DND-41 (cell line): ENCODE data around the gene UNC13D.
A peak's percentile ranks its signal among the peaks of the same experiment; 100 is the strongest.

Experiments used
- ATAC-seq: fragments of 200-7000 bp; cut with Tn5 transposase; 3 replicates; pipeline ENCODE4 v1.9.1; 2021; ENCODE audit warnings: low read depth; ENCODE audit not compliant: insufficient read depth
- DNase-seq: peaks from one replicate; pipeline ENCODE4 v3.0.0-alpha.2; 2020
- H2AFZ ChIP-seq: 2 replicates; pipeline ENCODE4 v1.6.0; 2012; ENCODE audit warnings: low read depth, low read length
- H3K27ac ChIP-seq: 2 replicates; pipeline ENCODE4 v1.5.1; 2012; ENCODE audit warnings: low read length, inconsistent platforms
- H3K27me3 ChIP-seq: fragments of 200-600 bp; sonication (generic); 2 replicates; pipeline ENCODE4 v1.6.0; 2012; ENCODE audit warnings: low read length, mild to moderate bottlenecking, inconsistent platforms; ENCODE audit not compliant: insufficient read depth, poor library complexity
- H3K36me3 ChIP-seq: 2 replicates; pipeline ENCODE4 v1.5.1; 2012; ENCODE audit warnings: low read length, inconsistent platforms; ENCODE audit not compliant: insufficient read depth
- H3K4me1 ChIP-seq: 2 replicates; pipeline ENCODE4 v1.5.1; 2012; ENCODE audit warnings: mild to moderate bottlenecking, low read length; ENCODE audit not compliant: insufficient read depth
- H3K4me2 ChIP-seq: 2 replicates; pipeline ENCODE4 v1.6.0; 2012; ENCODE audit warnings: mild to moderate bottlenecking, moderate library complexity, low read length, inconsistent platforms; ENCODE audit not compliant: insufficient read depth
- H3K4me3 ChIP-seq, 2 experiments: fragments of 200-600 bp in 1 of 2; shearing (Covaris generic) in 1 of 2; 2 replicates each; pipeline ENCODE4 v1.5.1; 2012 to 2016; ENCODE audit warnings: inconsistent platforms in 2 of 2, low read length in 2 of 2, mild to moderate bottlenecking in 2 of 2, low read depth in 1 of 2, moderate library complexity in 1 of 2
- H3K79me2 ChIP-seq: 2 replicates; pipeline ENCODE4 v1.6.0; 2012; ENCODE audit warnings: low read length, inconsistent platforms; ENCODE audit not compliant: insufficient read depth
- H3K9ac ChIP-seq: 2 replicates; pipeline ENCODE4 v1.6.0; 2012; ENCODE audit warnings: low read depth, mild to moderate bottlenecking, inconsistent platforms, low read length, moderate library complexity
- H3K9me3 ChIP-seq: 2 replicates; pipeline ENCODE4 v1.5.1; 2012; ENCODE audit warnings: low read length, moderate library complexity, mild to moderate bottlenecking, inconsistent platforms; ENCODE audit not compliant: insufficient read depth, severe bottlenecking
- H4K20me1 ChIP-seq: 2 replicates; pipeline ENCODE4 v1.6.0; 2012; ENCODE audit warnings: low read length; ENCODE audit not compliant: insufficient read depth
- CTCF ChIP-seq: IDR thresholded peaks from 2 replicates; pipeline ENCODE4 v1.5.1; 2012; ENCODE audit warnings: borderline replicate concordance, low read length, moderate library complexity, mild to moderate bottlenecking; ENCODE audit not compliant: poor library complexity, severe bottlenecking; ENCODE audit errors: extremely low read depth
- EZH2 ChIP-seq: IDR thresholded peaks from 3 replicates; pipeline ENCODE4 v1.6.1; 2012; ENCODE audit warnings: borderline replicate concordance, low read depth, mild to moderate bottlenecking, moderate library complexity, low read length, inconsistent platforms; ENCODE audit not compliant: severe bottlenecking

Gene UNC13D

GRCh38 chr17:75855310-75856061 is 11.3 kb upstream of the UNC13D start, which contains the start of gene WBP2:
Gene WBP2, minus strand, starts transcription at chr17:75855335. Its CDS starts 38 bp downstream, at chr17:75855297.
- peak; percentile 99 for DNase-seq
- peak; percentile 90 for ATAC-seq
- H3K27me3 ChIP-seq, result no peaks in the 10 kb centered on the region
- peaks cover 12% of the 10 kb centered on the region for H3K36me3 ChIP-seq
- H3K4me2 ChIP-seq, result peak within 1 kb of the TSS; percentile 92
- TF ChIP-seq CTCF, result peak; percentile 76
- TF ChIP-seq EZH2, result no peak
- H3K9ac ChIP-seq, result peak within 1 kb of the TSS; percentile 92
- H3K27ac ChIP-seq, result peak within 1 kb of the TSS; percentile 95
- peak within 1 kb of the TSS; percentile 68 to 95 for H3K4me3 ChIP-seq
- no peaks in the 10 kb centered on the region for H3K9me3 ChIP-seq
- peaks cover 5% of the 10 kb centered on the region for H4K20me1 ChIP-seq
- H2AFZ ChIP-seq, result peak within 1 kb of the TSS; percentile 82
- peaks cover 31% of the 10 kb centered on the region for H3K79me2 ChIP-seq
- peaks cover 17% of the 10 kb centered on the region for H3K4me1 ChIP-seq

- peak overlapping the region; percentile 63 for H2AFZ ChIP-seq
Measured at GRCh38 chr17:75854881-75855309, 10.7 kb upstream of the UNC13D start.

GRCh38 chr17:75854101-75854748 is 10.0 kb upstream of the UNC13D start:
- peaks cover 20% of the 10 kb centered on the region for H3K36me3 ChIP-seq
- DNase-seq (no peak), ATAC-seq (no peak)
- H3K27me3 ChIP-seq, result no peaks in the 10 kb centered on the region
- peaks cover 5% of the 10 kb centered on the region for H4K20me1 ChIP-seq
- TF ChIP-seq EZH2, result no peak
- no peak for TF ChIP-seq CTCF
- peak overlapping the region; percentile 86 for H3K4me2 ChIP-seq
- no peaks in the 10 kb centered on the region for H3K9me3 ChIP-seq
- H3K79me2 ChIP-seq, result peaks cover 31% of the 10 kb centered on the region
- H3K4me1 ChIP-seq, result peaks cover 17% of the 10 kb centered on the region
- peak overlapping the region; percentile 76 for H3K27ac ChIP-seq
- H3K9ac ChIP-seq, result peak overlapping the region; percentile 64
- peak overlapping the region; percentile 25; the same call in 1 of the 2 replicates for H2AFZ ChIP-seq
- H3K4me3 ChIP-seq, result peak overlapping the region; percentile 58 to 64; a peak in 3 of 4 replicates

More at GRCh38 chr17:75854881-75855309, 10.7 kb upstream of the UNC13D start:
- TF ChIP-seq EZH2, result no peak
- TF ChIP-seq CTCF, result peak; percentile 36
- Histone ChIP-seq H3K4me2 (peak overlapping the region; percentile 86), H3K9ac (peak overlapping the region; percentile 64), H3K79me2 (peaks cover 31% of the 10 kb centered on the region), H3K4me3 (peak overlapping the region; percentile 58 to 64; a peak in 3 of 4 replicates), H3K36me3 (peaks cover 13% of the 10 kb centered on the region), H3K27ac (peak overlapping the region; percentile 76), H3K9me3 (no peaks in the 10 kb centered on the region), H3K27me3 (no peaks in the 10 kb centered on the region), H3K4me1 (peaks cover 17% of the 10 kb centered on the region), H4K20me1 (peaks cover 5% of the 10 kb centered on the region)
- ATAC-seq (peak; percentile 25), DNase-seq (no peak)
